ENCODE measurements around the gene MEA1. TPM values are rescaled to one million over a fixed set of nuclear protein-coding genes. Genes with fewer than 3 reads are reported as not detected.

The MEA1 gene
- total RNA-seq, 1 experiment from 2014 or later, result 77.6 TPM

GRCh38 chr6:43034190-43034525 lies 20.4 kb upstream of the MEA1 start:
- intact Hi-C loops (cut with micrococcal nuclease; ENCODE audit: unreplicated experiment), result no loop called here
- Histone ChIP-seq H3K4me2 (no peak overlapping the region), H4K20me1 (ENCODE audit: insufficient read depth) (no peaks in the 10 kb centered on the region), H3K79me2 (ENCODE audit: low read depth) (no peaks in the 10 kb centered on the region), H2AFZ (no peak overlapping the region), H3K4me1 (replicated peaks; ENCODE audit: insufficient read depth) (no peaks in the 10 kb centered on the region), H3K4me3 (no peak overlapping the region), H3K27me3 (ENCODE audit: insufficient read depth, low read depth) (no peaks in the 10 kb centered on the region), H3K27ac (no peak overlapping the region), H3K36me3 (ENCODE audit: low read depth) (no peaks in the 10 kb centered on the region; the same call in 1 of the 2 replicates), H3K9me2 (ENCODE audit: insufficient read depth) (no peaks in the 10 kb centered on the region), H3K9me3 (ENCODE audit: insufficient read depth, low read depth) (no peaks in the 10 kb centered on the region), H3F3A (ENCODE audit: insufficient read depth, low read depth) (peaks cover 17% of the 10 kb centered on the region)
- POLR2A ChIA-PET (ENCODE audit: unreplicated experiment), result interaction anchor here (0.6 to 0.7 kb wide), 2 partner anchors 15 to 16 kb away, joined by 3 to 4 read pairs; no protein-coding TSS in a partner anchor
- DNase-seq, result no peak
- CTCF ChIA-PET, result no interaction called here
- BruUV-seq (replicated peaks), result no TSS peak
- no peak for TF ChIP-seq EZH2 (IDR thresholded peaks at IDR 0.05; ENCODE audit: low read depth)
- no peak for TF ChIP-seq CTCF (conservative IDR thresholded peaks at IDR 0.05)

DNA sequence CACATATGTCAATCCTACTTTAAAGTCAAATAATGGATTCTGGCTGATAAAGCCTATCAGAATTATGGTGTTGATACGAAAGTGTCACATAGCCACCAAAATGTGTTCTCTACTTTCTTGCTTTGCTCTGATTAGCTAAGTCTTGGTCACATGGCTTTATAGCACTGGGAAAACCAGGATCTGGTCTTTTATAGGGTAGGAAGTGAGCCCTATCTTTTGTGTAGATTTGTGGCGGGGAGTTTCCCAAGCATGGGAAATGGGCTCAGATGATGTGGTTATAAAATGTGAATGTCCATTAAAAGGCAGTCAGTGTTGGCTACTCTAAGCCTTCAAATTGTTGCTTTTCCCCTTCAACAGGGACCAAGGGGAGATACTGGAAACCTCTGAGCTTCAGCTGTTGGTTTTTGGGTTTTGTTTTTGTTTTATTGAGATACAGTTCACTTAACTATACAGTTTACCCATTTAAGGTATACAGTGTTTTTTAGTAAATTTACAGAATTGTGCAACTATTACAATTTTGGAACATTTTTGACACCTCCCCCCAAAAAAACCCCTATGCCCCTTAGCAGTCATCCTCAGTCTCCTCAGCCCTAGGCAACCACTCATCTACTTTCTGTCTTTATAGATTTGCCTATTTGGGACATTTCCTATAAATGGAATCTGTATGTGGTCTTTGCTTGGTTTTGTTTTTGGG lies 19.9 kb upstream of the MEA1 start:
- Histone ChIP-seq H3F3A (ENCODE audit: insufficient read depth, low read depth) (peaks cover 17% of the 10 kb centered on the region), H3K79me2 (ENCODE audit: low read depth) (no peaks in the 10 kb centered on the region), H4K20me1 (ENCODE audit: insufficient read depth) (no peaks in the 10 kb centered on the region), H3K27ac (no peak overlapping the region), H3K27me3 (ENCODE audit: insufficient read depth, low read depth) (no peaks in the 10 kb centered on the region), H3K4me1 (replicated peaks; ENCODE audit: insufficient read depth) (no peaks in the 10 kb centered on the region), H2AFZ (no peak overlapping the region), H3K9me2 (ENCODE audit: insufficient read depth) (no peaks in the 10 kb centered on the region), H3K4me3 (no peak overlapping the region), H3K9me3 (ENCODE audit: insufficient read depth, low read depth) (no peaks in the 10 kb centered on the region), H3K36me3 (ENCODE audit: low read depth) (peaks cover 5% of the 10 kb centered on the region; the same call in 1 of the 2 replicates), H3K4me2 (no peak overlapping the region)
- BruUV-seq (replicated peaks), result no TSS peak
- intact Hi-C loops (cut with micrococcal nuclease; ENCODE audit: unreplicated experiment), result no loop called here
- DNase-seq, result no peak
- POLR2A ChIA-PET (ENCODE audit: unreplicated experiment), result interaction anchor here (0.6 to 0.7 kb wide), 2 partner anchors 14 to 17 kb away, joined by 3 to 4 read pairs; no protein-coding TSS in a partner anchor
- CTCF ChIA-PET, result no interaction called here
- TF ChIP-seq CTCF (conservative IDR thresholded peaks at IDR 0.05) (no peak), EZH2 (IDR thresholded peaks at IDR 0.05; ENCODE audit: low read depth) (no peak)

DNA sequence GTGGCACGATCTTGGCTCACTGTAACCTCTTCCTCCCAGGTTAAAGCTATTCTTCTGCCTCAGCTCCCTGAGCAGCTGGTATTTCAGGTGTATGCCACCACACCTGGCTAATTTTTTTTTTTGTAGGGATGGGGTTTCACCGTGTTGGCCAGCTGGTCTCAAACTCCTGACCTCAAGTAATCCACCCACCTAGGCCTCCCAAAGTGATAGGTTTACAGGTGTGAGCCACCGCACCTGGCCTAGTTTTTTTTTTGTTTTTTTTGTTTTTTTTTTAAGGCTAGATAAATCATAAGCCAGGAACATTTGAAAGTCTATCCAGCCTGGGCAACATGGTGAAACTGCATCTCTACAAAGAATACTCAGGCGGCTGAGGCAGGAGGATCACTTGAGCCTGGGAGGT lies 18.6 kb upstream of the MEA1 start:
- Histone ChIP-seq H3K4me2 (no peak overlapping the region), H4K20me1 (ENCODE audit: insufficient read depth) (no peaks in the 10 kb centered on the region), H3K9me2 (ENCODE audit: insufficient read depth) (no peaks in the 10 kb centered on the region), H3K27me3 (ENCODE audit: insufficient read depth, low read depth) (no peaks in the 10 kb centered on the region), H3K4me1 (replicated peaks; ENCODE audit: insufficient read depth) (no peaks in the 10 kb centered on the region), H3K9me3 (ENCODE audit: insufficient read depth, low read depth) (no peaks in the 10 kb centered on the region), H3K79me2 (ENCODE audit: low read depth) (no peaks in the 10 kb centered on the region), H3K27ac (no peak overlapping the region; the same call in 1 of the 2 replicates), H2AFZ (no peak overlapping the region), H3K36me3 (ENCODE audit: low read depth) (peaks cover 8% of the 10 kb centered on the region; the same call in 1 of the 2 replicates), H3F3A (ENCODE audit: insufficient read depth, low read depth) (peaks cover 18% of the 10 kb centered on the region), H3K4me3 (no peak overlapping the region)
- ChIA-PET CTCF (no interaction called here), POLR2A (ENCODE audit: unreplicated experiment) (no interaction called here)
- no peak for DNase-seq
- BruUV-seq (replicated peaks), result no TSS peak
- intact Hi-C loops (cut with micrococcal nuclease; ENCODE audit: unreplicated experiment), result no loop called here
- TF ChIP-seq EZH2 (IDR thresholded peaks at IDR 0.05; ENCODE audit: low read depth), result no peak
- no peak for TF ChIP-seq CTCF (conservative IDR thresholded peaks at IDR 0.05)

All from PC-9 (cell line).